K562 (cell line): Measurements from ENCODE around the gene MLLT6. TPM values are rescaled to one million over a fixed set of nuclear protein-coding genes. Genes with fewer than 3 reads are reported as not detected.

Experiments
- ATF1 ChIP-seq, 2 experiments: fragments of 450-650 bp in 1 of 2; IDR thresholded peaks; 2 replicates each; pipeline ENCODE4 v1.6.1; 2016; ENCODE audit warnings: missing compliant biosample characterization in 1 of 2, missing genetic modification characterization in 1 of 2
- BCOR ChIP-seq: fragments of 450-650 bp; IDR thresholded peaks from 2 replicates; pipeline ENCODE4 v1.6.1; 2016
- DMBX1 ChIP-seq: fragments of 250-450 bp; sonication (Bioruptor Pico); IDR thresholded peaks from 2 replicates; pipeline ENCODE4 v1.8.0; 2022; ENCODE audit warnings: inconsistent platforms, mild to moderate bottlenecking, moderate library complexity, borderline replicate concordance
- E2F3 ChIP-seq: fragments of 250-450 bp; sonication (Bioruptor Pico); IDR thresholded peaks from 2 replicates; pipeline ENCODE4 v1.4.0; 2020; ENCODE audit warnings: mild to moderate bottlenecking
- ESRRB ChIP-seq: fragments of 250-450 bp; sonication (Bioruptor Pico); IDR thresholded peaks from 2 replicates; pipeline ENCODE4 v1.5.0; 2020; ENCODE audit warnings: mild to moderate bottlenecking, moderate library complexity, borderline replicate concordance
- FOXJ2 ChIP-seq: fragments of 200-800 bp; sonication (Bioruptor generic); IDR thresholded peaks from 2 replicates; pipeline ENCODE4 v1.6.1; 2016; ENCODE audit warnings: missing genetic modification characterization, missing compliant biosample characterization
- KDM4B ChIP-seq, 2 experiments: fragments of 450-650 bp in 1 of 2; sonication (generic) in 1 of 2; IDR thresholded peaks; 2 replicates each; pipeline ENCODE4 v1.6.1; 2016 to 2017; ENCODE audit warnings: borderline replicate concordance in 2 of 2, antibody characterized with exemption in 1 of 2, low read depth in 1 of 2, mild to moderate bottlenecking in 1 of 2
- MTA1 ChIP-seq: fragments of 450-650 bp; IDR thresholded peaks from 2 replicates; pipeline ENCODE4 v1.6.1; 2017; ENCODE audit warnings: borderline replicate concordance
- NCOR1 ChIP-seq: fragments of 450-650 bp; IDR thresholded peaks from 2 replicates; pipeline ENCODE4 v1.6.1; 2016; ENCODE audit warnings: mild to moderate bottlenecking, moderate library complexity
- PCBP1 ChIP-seq: fragments of 200-400 bp; formaldehyde crosslinking; IDR thresholded peaks from 2 replicates; pipeline ENCODE4 v1.6.1; 2018; ENCODE audit warnings: mild to moderate bottlenecking, low read depth, low read length; ENCODE audit not compliant: poor library complexity, severe bottlenecking
- PHF8 ChIP-seq: fragments of 200-600 bp; sonication (generic); IDR thresholded peaks from 2 replicates; pipeline ENCODE4 v1.6.1; 2012; ENCODE audit warnings: mixed run types, mild to moderate bottlenecking, inconsistent platforms, low read length, moderate library complexity, borderline replicate concordance
- PTRF ChIP-seq: fragments of 450-650 bp; IDR thresholded peaks from 2 replicates; pipeline ENCODE4 v1.6.1; 2016; ENCODE audit warnings: mild to moderate bottlenecking, missing genetic modification characterization, missing compliant biosample characterization
- RB1 ChIP-seq: fragments of 450-650 bp; IDR thresholded peaks from 2 replicates; pipeline ENCODE4 v1.6.1; 2017; ENCODE audit warnings: low read depth, mild to moderate bottlenecking
- RNF2 ChIP-seq: sonication (generic); IDR thresholded peaks from 2 replicates; pipeline ENCODE4 v1.6.1; 2016
- RUNX1 ChIP-seq: sonication (generic); IDR thresholded peaks from 2 replicates; pipeline ENCODE4 v1.6.1; 2016; ENCODE audit warnings: antibody characterized with exemption, low read depth
- SETDB1 ChIP-seq: IDR thresholded peaks from one replicate; pipeline ENCODE4 v1.6.1; 2012; ENCODE audit warnings: low read length, control low read depth, inconsistent platforms
- SMARCA4 ChIP-seq: fragments of 450-650 bp; IDR thresholded peaks from 2 replicates; pipeline ENCODE4 v1.6.1; 2016
- SMARCE1 ChIP-seq: fragments of 450-650 bp; IDR thresholded peaks from 2 replicates; pipeline ENCODE4 v1.7.1; 2016; ENCODE audit warnings: mild to moderate bottlenecking
- SRSF7 ChIP-seq: fragments of 200-400 bp; formaldehyde crosslinking; optimal IDR thresholded peaks from 2 replicates; pipeline ENCODE3; 2017; ENCODE audit warnings: mild to moderate bottlenecking, low read depth, low read length
- SUPT5H ChIP-seq: fragments of 450-650 bp; IDR thresholded peaks from 2 replicates; pipeline ENCODE4 v1.6.1; 2016
- TFAM ChIP-seq: fragments of 250-450 bp; sonication (Bioruptor Pico); conservative IDR thresholded peaks from 2 replicates; pipeline ENCODE4 v1.5.0; 2021; ENCODE audit warnings: mild to moderate bottlenecking, moderate library complexity
- YY1 ChIP-seq, 3 experiments: IDR thresholded peaks; 2 replicates each; pipeline ENCODE4 v1.6.1; 2011; ENCODE audit warnings: low read length in 2 of 3, mild to moderate bottlenecking in 2 of 3, moderate library complexity in 2 of 3, borderline replicate concordance in 1 of 3, control low read depth in 1 of 3, low read depth in 1 of 3; ENCODE audit not compliant: insufficient read depth in 3 of 3, insufficient replicate concordance in 2 of 3, control insufficient read depth in 1 of 3, insufficient read length in 1 of 3; ENCODE audit errors: extremely low read depth in 1 of 3
- ZKSCAN1 ChIP-seq: fragments of 150-350 bp; IDR thresholded peaks from 2 replicates; pipeline ENCODE4 v1.6.1; 2016; ENCODE audit warnings: low read depth, low read length
- ZNF696 ChIP-seq: fragments of 250-450 bp; sonication (Bioruptor Pico); conservative IDR thresholded peaks from 2 replicates; pipeline ENCODE4 v1.4.0; 2020; ENCODE audit warnings: mild to moderate bottlenecking, moderate library complexity
- polyA plus RNA-seq, 8 experiments: library from polyadenylated mRNA; depleted of rRNA in 4 of 8; stranded (reverse) in 5 of 8; unstranded in 3 of 8; fragments of >200 nt; fragmentation: Nextera tagmentation in 2 of 8; fragmentation: Illumina TruSeq in 1 of 8; extraction: Ambion mirVana in 2 of 8; extraction: Trizol in 1 of 8; gene quantifications; 2 replicates each; pipeline versions ENCODE4 v1.2.1 to v1.2.3, GENCODE V29; 2011 to 2014; ENCODE audit warnings: inconsistent platforms in 1 of 8, missing spikeins in 1 of 8
- total RNA-seq, 7 experiments: library from RNA; depleted of rRNA in 6 of 7; stranded (reverse); fragments of >200 nt in 6 of 7; fragmentation: Illumina TruSeq in 2 of 7; extraction: Trizol in 2 of 7; gene quantifications; 2 replicates each; pipeline versions ENCODE4 v1.2.1 to v1.2.3, GENCODE V29; 2011 to 2021; ENCODE audit warnings: low replicate concordance in 1 of 7
- TF ChIP-seq, protein P1 (sequence below): fragments of 450-650 bp; IDR thresholded peaks from 2 replicates; pipeline ENCODE4 v1.6.1; 2017; ENCODE audit warnings: antibody characterized with exemption
- TF ChIP-seq, protein P2 (sequence below): fragments of 200-800 bp; sonication (Bioruptor generic); IDR thresholded peaks from 2 replicates; pipeline ENCODE4 v1.6.1; 2017; ENCODE audit warnings: missing genetic modification characterization, missing compliant biosample characterization
- TF ChIP-seq, protein P3 (sequence below): sonication (generic); formaldehyde crosslinking; IDR thresholded peaks from 2 replicates; pipeline ENCODE4 v1.8.0; 2022; ENCODE audit warnings: mild to moderate bottlenecking, missing genetic modification reagents

MLLT6 gene
- total and polyA plus RNA-seq, 9 of the 15 experiments (the other 6 are each of a cell fraction or from before 2014, with no cell fraction given) = 3.1 to 71.7 (median 30.0) TPM

DNA sequence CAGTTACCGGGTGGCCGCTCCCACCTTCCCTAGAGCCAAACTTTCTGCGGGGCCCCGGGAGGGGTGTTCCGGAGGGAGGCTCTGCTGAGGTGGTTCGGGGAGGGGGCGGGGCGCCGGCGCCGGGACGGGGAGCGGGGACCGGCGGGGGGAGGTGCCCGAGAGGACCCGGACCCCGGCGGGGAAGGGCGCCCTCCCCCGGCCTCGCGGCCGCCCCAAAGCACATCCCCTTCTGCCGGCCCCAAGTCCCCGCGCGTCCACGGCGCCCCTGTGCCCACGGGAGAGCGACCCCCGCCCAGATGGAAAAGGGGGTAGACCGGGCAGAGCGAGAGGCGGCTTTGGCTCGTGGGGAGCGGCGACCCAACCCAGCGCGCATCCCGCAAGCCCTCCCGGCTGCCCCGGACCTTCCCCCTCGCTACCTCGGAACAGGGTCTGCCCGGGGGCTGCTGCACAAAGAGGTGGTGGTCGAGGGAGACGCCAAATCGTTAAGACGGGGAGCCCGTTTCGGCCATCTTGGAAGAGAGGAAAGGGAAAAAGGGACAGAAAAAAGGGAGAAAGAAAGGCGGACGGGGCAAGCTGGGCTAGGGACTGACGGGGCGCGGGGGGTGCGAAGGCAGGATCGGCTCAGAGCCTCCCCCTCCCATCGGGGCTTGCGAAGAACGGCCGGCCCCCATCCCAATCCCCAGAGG lies 42.5 kb downstream of the MLLT6 start (continued):
- TF ChIP-seq, protein P1, sequence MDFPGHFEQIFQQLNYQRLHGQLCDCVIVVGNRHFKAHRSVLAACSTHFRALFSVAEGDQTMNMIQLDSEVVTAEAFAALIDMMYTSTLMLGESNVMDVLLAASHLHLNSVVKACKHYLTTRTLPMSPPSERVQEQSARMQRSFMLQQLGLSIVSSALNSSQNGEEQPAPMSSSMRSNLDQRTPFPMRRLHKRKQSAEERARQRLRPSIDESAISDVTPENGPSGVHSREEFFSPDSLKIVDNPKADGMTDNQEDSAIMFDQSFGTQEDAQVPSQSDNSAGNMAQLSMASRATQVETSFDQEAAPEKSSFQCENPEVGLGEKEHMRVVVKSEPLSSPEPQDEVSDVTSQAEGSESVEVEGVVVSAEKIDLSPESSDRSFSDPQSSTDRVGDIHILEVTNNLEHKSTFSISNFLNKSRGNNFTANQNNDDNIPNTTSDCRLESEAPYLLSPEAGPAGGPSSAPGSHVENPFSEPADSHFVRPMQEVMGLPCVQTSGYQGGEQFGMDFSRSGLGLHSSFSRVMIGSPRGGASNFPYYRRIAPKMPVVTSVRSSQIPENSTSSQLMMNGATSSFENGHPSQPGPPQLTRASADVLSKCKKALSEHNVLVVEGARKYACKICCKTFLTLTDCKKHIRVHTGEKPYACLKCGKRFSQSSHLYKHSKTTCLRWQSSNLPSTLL = no peak
- TF ChIP-seq ZKSCAN1 (no peak), KDM4B (IDR thresholded peaks at IDR 0.05; ENCODE audit: borderline replicate concordance in 2 of 2, low read depth in 1 of 2) (no peak), ESRRB (CRISPR knock-in tag) (no peak), SRSF7 (no peak), SMARCE1 (peak; percentile 35; the same call in 1 of the 2 replicates), ATF1 (CRISPR knock-in tag; IDR thresholded peaks at IDR 0.05) (no peak), ATF1 (tag; IDR thresholded peaks at IDR 0.05) (no peak), RB1 (no peak), TFAM (CRISPR knock-in tag) (no peak), NCOR1 (no peak), PHF8 (peak; percentile 45; the same call in 1 of the 2 replicates), MTA1 (0 out of 2 replicates have a peak, but pooled peaks have one; percentile 46), DMBX1 (no peak), PCBP1 (peak; percentile 30), YY1 (IDR thresholded peaks at IDR 0.05; ENCODE audit: borderline replicate concordance in 1 of 3, control insufficient read depth in 1 of 3, extremely low read depth in 1 of 3, insufficient read depth in 3 of 3, insufficient read length in 1 of 3, insufficient replicate concordance in 2 of 3, low read depth in 1 of 3, low read length in 2 of 3) (peak; percentile 56 to 84 (median 68)), ZNF696 (no peak), PTRF (tag) (no peak), FOXJ2 (tag) (no peak), SETDB1 (no peak), RUNX1 (no peak), RNF2 (no peak), SUPT5H (peak; percentile 24; the same call in 1 of the 2 replicates), BCOR (peak; percentile 36; the same call in 1 of the 2 replicates), SMARCA4 (no peak), E2F3 (CRISPR knock-in tag) (no peak)
- TF ChIP-seq, protein P2, sequence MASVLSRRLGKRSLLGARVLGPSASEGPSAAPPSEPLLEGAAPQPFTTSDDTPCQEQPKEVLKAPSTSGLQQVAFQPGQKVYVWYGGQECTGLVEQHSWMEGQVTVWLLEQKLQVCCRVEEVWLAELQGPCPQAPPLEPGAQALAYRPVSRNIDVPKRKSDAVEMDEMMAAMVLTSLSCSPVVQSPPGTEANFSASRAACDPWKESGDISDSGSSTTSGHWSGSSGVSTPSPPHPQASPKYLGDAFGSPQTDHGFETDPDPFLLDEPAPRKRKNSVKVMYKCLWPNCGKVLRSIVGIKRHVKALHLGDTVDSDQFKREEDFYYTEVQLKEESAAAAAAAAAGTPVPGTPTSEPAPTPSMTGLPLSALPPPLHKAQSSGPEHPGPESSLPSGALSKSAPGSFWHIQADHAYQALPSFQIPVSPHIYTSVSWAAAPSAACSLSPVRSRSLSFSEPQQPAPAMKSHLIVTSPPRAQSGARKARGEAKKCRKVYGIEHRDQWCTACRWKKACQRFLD = no peak; the same call in 1 of the 2 replicates
- TF ChIP-seq, protein P3, sequence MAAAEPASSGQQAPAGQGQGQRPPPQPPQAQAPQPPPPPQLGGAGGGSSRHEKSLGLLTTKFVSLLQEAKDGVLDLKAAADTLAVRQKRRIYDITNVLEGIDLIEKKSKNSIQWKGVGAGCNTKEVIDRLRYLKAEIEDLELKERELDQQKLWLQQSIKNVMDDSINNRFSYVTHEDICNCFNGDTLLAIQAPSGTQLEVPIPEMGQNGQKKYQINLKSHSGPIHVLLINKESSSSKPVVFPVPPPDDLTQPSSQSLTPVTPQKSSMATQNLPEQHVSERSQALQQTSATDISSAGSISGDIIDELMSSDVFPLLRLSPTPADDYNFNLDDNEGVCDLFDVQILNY (CRISPR knock-in tag) = no peak
